Duodenal mucosa (tissue), 2 donors: ENCODE data around the gene CCL20.

ENCODE experiments used
- H3K27ac ChIP-seq: one replicate; pipeline ENCODE4 v1.7.0; 2013; ENCODE audit warnings: low read depth, low read length
- H3K27me3 ChIP-seq, 2 donors: one replicate each; pipeline ENCODE4 v1.7.0; 2013; ENCODE audit warnings: low read length in 2 of 2, control low read depth in 1 of 2; ENCODE audit not compliant: insufficient read depth in 2 of 2, control insufficient read depth in 1 of 2
- H3K36me3 ChIP-seq, 2 donors: one replicate each; pipeline ENCODE4 v1.7.0; 2013; ENCODE audit warnings: low read length in 2 of 2, control low read depth in 1 of 2; ENCODE audit not compliant: insufficient read depth in 2 of 2, control insufficient read depth in 1 of 2
- H3K4me1 ChIP-seq, 2 donors: one replicate each; pipeline ENCODE4 v1.7.0; 2013; ENCODE audit warnings: low read length in 2 of 2, control low read depth in 1 of 2; ENCODE audit not compliant: insufficient read depth in 2 of 2, control insufficient read depth in 1 of 2
- H3K4me3 ChIP-seq, 2 donors: one replicate each; pipeline ENCODE4 v1.7.0; 2013; ENCODE audit warnings: low read length in 2 of 2, low read depth in 1 of 2
- H3K9ac ChIP-seq, 2 donors: one replicate each; pipeline ENCODE4 v1.7.0; 2013; ENCODE audit warnings: low read length in 2 of 2, low read depth in 1 of 2
- H3K9me3 ChIP-seq, 2 donors: one replicate each; pipeline ENCODE4 v1.7.0; 2013; ENCODE audit warnings: low read length in 2 of 2, control low read depth in 1 of 2; ENCODE audit not compliant: control insufficient read depth in 1 of 2

The CCL20 gene

GRCh38 chr2:227813562-227814353 is at the start of gene CCL20:
TSS of gene CCL20 (plus strand) at chr2:227813842. CDS start at chr2:227813912, 70 bp downstream.
- no peak within 1 kb of the TSS for H3K9ac ChIP-seq
- peaks cover 13 to 29% of the 10 kb centered on the region in 2 donors for H3K4me1 ChIP-seq
- H3K4me3 ChIP-seq = peak within 1 kb of the TSS in 1 of 2 donors; percentile 34
- no peak within 1 kb of the TSS for H3K27ac ChIP-seq
- H3K27me3 ChIP-seq = no peaks in the 10 kb centered on the region
- no peaks in the 10 kb centered on the region for H3K36me3 ChIP-seq
- no peaks in the 10 kb centered on the region for H3K9me3 ChIP-seq

GRCh38 chr2:227765788-227766372 is 47.8 kb upstream of the CCL20 start:
- Histone ChIP-seq H3K4me3 (no peak overlapping the region), H3K27ac (no peak overlapping the region), H3K27me3 (no peaks in the 10 kb centered on the region), H3K9me3 (no peaks in the 10 kb centered on the region), H3K36me3 (no peaks in the 10 kb centered on the region), H3K4me1 (peaks cover 14 to 16% of the 10 kb centered on the region in 2 donors), H3K9ac (no peak overlapping the region)

- no peaks in the 10 kb centered on the region for H3K9me3 ChIP-seq
- H3K27ac ChIP-seq = no peak overlapping the region
- H3K4me3 ChIP-seq = no peak overlapping the region
- peaks cover 9 to 10% of the 10 kb centered on the region in 2 donors for H3K4me1 ChIP-seq
- no peaks in the 10 kb centered on the region for H3K27me3 ChIP-seq
- H3K36me3 ChIP-seq = no peaks in the 10 kb centered on the region
- H3K9ac ChIP-seq = no peak overlapping the region
Measured at GRCh38 chr2:227766373-227766883, 47.2 kb upstream of the CCL20 start.

GRCh38 chr2:227767830-227768229 is 45.8 kb upstream of the CCL20 start:
- no peak overlapping the region for H3K4me3 ChIP-seq
- peaks cover 2 to 7% of the 10 kb centered on the region in 2 donors for H3K4me1 ChIP-seq
- no peak overlapping the region for H3K27ac ChIP-seq
- no peaks in the 10 kb centered on the region for H3K9me3 ChIP-seq
- no peaks in the 10 kb centered on the region for H3K27me3 ChIP-seq
- no peak overlapping the region for H3K9ac ChIP-seq
- H3K36me3 ChIP-seq = no peaks in the 10 kb centered on the region

- Histone ChIP-seq H3K9me3 (no peaks in the 10 kb centered on the region), H3K27me3 (no peaks in the 10 kb centered on the region), H3K36me3 (no peaks in the 10 kb centered on the region), H3K4me1 (peaks cover 0 to 10% of the 10 kb centered on the region in 2 donors), H3K27ac (no peak overlapping the region), H3K9ac (no peak overlapping the region), H3K4me3 (no peak overlapping the region)
Measured at GRCh38 chr2:227772197-227772661, 41.4 kb upstream of the CCL20 start.

GRCh38 chr2:227772932-227773331 is 40.7 kb upstream of the CCL20 start:
- no peaks in the 10 kb centered on the region for H3K9me3 ChIP-seq
- H3K4me3 ChIP-seq = no peak overlapping the region
- no peaks in the 10 kb centered on the region for H3K27me3 ChIP-seq
- no peak overlapping the region for H3K27ac ChIP-seq
- H3K4me1 ChIP-seq = peaks cover 0 to 10% of the 10 kb centered on the region in 2 donors
- no peaks in the 10 kb centered on the region for H3K36me3 ChIP-seq
- no peak overlapping the region for H3K9ac ChIP-seq

- H3K27ac ChIP-seq = no peak overlapping the region
- H3K4me1 ChIP-seq = peaks cover 0 to 10% of the 10 kb centered on the region in 2 donors
- H3K9ac ChIP-seq = no peak overlapping the region
- H3K4me3 ChIP-seq = no peak overlapping the region
- no peaks in the 10 kb centered on the region for H3K36me3 ChIP-seq
- no peaks in the 10 kb centered on the region for H3K27me3 ChIP-seq
- no peaks in the 10 kb centered on the region for H3K9me3 ChIP-seq
Measured at GRCh38 chr2:227774011-227774624, 39.5 kb upstream of the CCL20 start.

- no peak overlapping the region for H3K27ac ChIP-seq
- no peaks in the 10 kb centered on the region for H3K36me3 ChIP-seq
- H3K9ac ChIP-seq = no peak overlapping the region
- peaks cover 0 to 10% of the 10 kb centered on the region in 2 donors for H3K4me1 ChIP-seq
- H3K9me3 ChIP-seq = no peaks in the 10 kb centered on the region
- H3K27me3 ChIP-seq = no peaks in the 10 kb centered on the region
- no peak overlapping the region for H3K4me3 ChIP-seq
Measured at GRCh38 chr2:227774895-227775842, 38.5 kb upstream of the CCL20 start.

- H3K4me3 ChIP-seq = peak overlapping the region; percentile 19 to 38
Measured at GRCh38 chr2:227780981-227781615, 32.5 kb upstream of the CCL20 start.

More at GRCh38 chr2:227780981-227781615, 32.5 kb upstream of the CCL20 start:
- no peaks in the 10 kb centered on the region for H3K9me3 ChIP-seq
- H3K4me1 ChIP-seq = peaks cover 23 to 29% of the 10 kb centered on the region in 2 donors
- no peaks in the 10 kb centered on the region for H3K27me3 ChIP-seq
- H3K27ac ChIP-seq = peak overlapping the region; percentile 56
- no peaks in the 10 kb centered on the region for H3K36me3 ChIP-seq
- H3K9ac ChIP-seq = no peak overlapping the region
